GM21360 (cell line): ENCODE results near the gene SUCLG2.
A peak's percentile ranks its signal among the peaks of the same experiment; 100 is the strongest.

ENCODE experiments used
- ATAC-seq: cut with Tn5 transposase; IDR thresholded peaks from one replicate; pipeline ENCODE4 v1.9.1; 2021; ENCODE audit warnings: mild to moderate bottlenecking, moderate library complexity; ENCODE audit not compliant: unreplicated experiment

SUCLG2 gene

GRCh38 chr3:67521053-67521646 lies 133.3 kb downstream of the SUCLG2 start:
- peak; percentile 70 for ATAC-seq

DNA sequence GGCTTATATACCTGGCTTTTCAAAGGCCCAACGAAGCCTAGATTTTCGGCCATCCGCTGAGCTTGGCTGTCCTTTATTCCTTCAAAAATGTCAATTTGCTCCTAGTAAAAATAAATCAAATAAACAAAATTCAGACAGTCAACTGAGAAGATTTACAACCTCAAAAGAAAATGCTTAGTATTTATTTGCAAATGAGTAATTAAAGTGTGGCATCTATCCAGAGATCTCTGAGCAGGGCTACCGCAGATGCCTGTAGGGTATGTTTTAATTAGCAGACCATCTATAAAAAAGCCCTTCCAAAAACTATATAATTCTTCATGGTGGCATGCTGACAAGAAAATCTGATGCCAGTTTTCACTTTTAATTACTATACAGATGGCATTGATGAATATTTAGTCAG lies 136.2 kb downstream of the SUCLG2 start:
- no peak for ATAC-seq

GRCh38 chr3:67517781-67518180 lies 136.6 kb downstream of the SUCLG2 start:
- ATAC-seq, result no peak

- no peak for ATAC-seq
Observed at GRCh38 chr3:67516496-67516895, 137.9 kb downstream of the SUCLG2 start.

DNA sequence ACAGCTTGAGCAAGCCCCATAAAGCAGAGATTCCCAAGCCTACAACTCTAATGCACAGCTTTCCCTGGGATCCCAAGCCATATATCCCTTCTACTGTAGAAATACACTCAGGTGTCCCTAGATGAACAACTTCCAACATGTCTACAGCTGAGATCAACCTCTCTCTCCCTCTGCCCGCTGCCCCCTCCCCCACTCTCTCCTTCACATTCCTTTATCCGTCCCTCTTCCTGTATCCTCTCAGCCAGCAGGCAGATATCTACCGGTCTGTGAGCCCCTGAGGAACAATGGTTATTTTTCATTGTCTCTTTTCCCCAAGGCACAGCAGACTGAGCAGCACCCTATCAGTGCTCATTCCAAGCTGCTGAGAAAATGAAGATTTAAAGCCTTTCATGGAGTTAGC lies 138.6 kb downstream of the SUCLG2 start:
- ATAC-seq, result no peak

DNA sequence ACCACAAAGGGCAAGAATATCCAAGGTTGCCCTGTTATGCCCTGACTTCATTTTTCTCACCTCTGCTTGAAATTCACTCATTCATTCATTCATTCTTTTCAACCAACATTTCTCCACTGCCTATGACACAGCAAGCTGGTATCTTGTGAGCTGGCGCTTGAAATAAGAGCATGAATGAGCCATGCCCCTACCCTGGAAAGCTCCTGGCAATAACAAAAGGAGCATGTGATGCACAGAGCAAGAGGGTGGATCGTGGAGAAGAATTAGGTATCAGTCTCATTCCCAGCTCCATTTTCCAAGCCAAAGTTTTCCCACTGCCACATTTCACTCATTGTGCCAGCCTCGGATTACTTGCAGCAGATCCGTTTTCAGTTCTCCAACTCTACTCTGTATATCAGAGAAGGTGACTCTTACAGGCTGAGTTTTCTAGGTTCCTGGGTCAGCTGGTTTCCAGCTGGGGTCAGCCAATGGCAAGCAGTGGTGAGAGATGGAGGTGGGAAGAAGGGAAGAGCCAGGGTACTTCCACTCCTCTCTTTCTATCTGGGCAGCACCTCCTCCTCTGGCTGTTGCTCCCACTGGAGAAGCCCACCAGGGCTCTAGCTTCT lies 144.8 kb downstream of the SUCLG2 start:
- no peak for ATAC-seq

- no peak for ATAC-seq
Observed at GRCh38 chr3:67507584-67507983, 146.8 kb downstream of the SUCLG2 start.

DNA sequence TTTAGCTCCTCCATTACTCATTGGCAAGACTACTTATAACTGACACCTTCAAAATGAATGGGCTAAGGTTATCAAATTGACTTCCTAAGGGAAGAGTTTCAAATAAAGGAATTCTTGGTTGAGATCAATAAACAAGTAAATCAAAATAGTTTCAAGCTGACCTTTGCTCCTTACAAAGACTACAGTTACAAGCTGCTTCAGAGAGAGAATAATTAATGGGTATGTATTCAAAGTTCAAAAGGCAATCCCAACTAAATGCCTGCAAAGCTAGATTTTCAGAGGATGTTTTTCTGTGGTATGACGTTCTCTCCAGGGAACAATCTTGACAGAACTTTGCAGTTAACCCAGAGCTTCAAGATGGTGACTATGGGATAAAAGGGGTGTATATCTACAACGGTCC lies 153.7 kb downstream of the SUCLG2 start:
- no peak for ATAC-seq

DNA sequence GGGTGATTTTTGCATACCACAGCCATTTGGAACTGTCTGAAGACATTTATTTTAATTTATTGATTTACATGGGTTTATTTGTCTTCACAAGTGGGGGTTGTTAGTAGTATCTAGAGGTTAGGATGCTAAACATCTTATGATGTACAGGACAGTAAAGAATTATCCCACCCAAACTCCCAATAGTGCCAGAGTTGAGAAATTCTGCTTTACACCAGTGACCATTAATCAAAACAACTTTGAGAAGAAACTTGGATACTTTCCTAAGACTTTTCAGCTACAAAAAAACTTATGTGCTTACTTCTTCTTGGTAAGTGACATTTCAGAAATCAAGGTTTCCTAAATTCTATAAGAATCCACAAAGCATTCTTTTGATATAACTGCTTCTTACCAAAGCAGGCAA lies 156.7 kb downstream of the SUCLG2 start:
- no peak for ATAC-seq

DNA sequence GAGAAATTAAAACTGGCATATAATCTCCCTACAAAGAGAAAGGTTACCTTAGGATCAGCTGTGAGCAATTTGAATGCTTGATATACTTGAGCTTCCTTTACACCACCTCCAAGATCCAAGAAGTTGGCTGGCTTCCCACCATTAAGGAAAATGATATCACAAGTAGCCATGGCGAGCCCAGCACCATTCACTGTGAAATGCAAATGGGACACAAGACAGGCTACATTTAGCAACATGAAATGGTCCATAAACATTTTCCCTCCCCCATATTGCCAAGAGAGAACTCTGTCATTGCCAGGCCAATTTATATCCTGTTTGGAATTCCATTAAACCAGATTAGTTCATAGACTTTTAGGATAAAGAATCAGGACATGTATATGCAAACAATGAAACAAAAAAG lies 158.7 kb downstream of the SUCLG2 start:
- ATAC-seq, result no peak

- ATAC-seq, result no peak
Observed at GRCh38 chr3:67493808-67494207, 160.6 kb downstream of the SUCLG2 start.

GRCh38 chr3:67490658-67491057 lies 163.8 kb downstream of the SUCLG2 start:
- ATAC-seq, result no peak

- no peak for ATAC-seq
Observed at GRCh38 chr3:67489816-67490215, 164.6 kb downstream of the SUCLG2 start.

DNA sequence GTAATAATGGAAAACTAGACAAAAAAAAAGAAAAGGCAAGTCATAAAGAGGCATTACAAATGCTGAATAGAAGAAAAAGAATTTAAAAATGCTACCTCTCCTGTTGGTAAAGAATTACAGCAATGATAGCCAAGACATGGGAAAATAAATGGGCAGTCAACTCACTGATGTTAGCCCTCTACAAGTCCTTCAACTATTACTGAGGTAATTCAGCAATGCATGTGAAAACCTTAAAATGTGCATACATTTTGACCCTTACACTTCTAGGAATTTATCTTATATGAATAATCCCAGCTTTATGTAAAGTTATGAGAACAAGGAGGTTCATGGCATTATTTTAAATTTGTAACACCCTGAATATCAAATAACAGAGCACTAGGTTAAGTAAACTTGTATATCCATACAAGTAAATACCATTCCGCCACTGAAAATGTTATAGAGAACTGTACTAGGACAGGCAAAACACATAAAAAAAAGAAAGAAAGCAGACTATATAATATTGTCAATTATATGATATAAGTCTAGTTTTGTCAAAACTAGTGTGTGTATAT lies 166.8 kb downstream of the SUCLG2 start:
- ATAC-seq, result no peak

DNA sequence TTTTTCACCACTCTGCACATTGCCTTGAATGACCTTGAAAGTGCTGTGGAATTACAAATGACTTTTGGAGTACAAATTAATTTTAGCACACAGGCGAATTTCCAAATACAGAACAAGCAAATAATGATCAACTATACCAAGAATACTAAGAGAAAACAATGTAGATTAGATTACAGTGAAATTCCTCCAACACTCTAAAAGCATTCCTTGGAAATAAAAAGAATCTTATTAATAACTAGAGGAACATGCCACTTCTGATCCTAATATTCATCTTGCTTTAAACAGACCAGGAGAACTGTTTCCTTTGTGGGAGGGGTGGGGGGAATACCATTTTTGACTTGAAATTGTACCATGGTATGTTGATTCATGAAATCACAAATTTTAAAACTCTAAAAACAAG lies 167.5 kb downstream of the SUCLG2 start:
- no peak for ATAC-seq

- ATAC-seq, result no peak
Observed at GRCh38 chr3:67484085-67484484, 170.3 kb downstream of the SUCLG2 start.

GRCh38 chr3:67481126-67481525 lies 173.3 kb downstream of the SUCLG2 start:
- no peak for ATAC-seq

- ATAC-seq, result no peak
Observed at GRCh38 chr3:67478423-67478822, 176.0 kb downstream of the SUCLG2 start.

GRCh38 chr3:67474311-67474710 lies 180.1 kb downstream of the SUCLG2 start:
- no peak for ATAC-seq

DNA sequence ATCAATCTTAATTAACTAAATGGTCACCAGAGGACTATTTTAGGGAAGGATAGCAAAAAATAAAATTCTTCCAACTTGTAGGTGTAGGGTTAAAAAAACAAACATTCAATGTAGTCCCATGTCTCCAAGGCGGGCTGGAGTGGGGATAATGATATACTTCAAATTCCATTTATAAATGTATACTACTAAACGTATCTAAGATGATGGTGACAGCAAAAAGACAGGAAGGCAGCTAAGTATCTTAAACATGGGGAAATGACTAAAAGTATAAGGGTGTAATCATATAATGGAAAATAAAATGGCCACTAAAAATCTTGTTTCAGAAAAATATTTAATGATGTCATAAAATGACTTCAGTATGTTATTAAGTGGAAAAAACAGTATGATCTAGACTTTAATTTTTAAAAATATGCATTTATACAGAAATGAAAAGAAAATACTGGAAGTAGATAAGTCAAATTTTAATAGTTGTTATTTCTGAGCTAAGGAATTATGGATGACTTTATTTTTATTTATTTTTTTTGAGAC lies 181.7 kb downstream of the SUCLG2 start:
- no peak for ATAC-seq

- no peak for ATAC-seq
Observed at GRCh38 chr3:67470207-67470606, 184.2 kb downstream of the SUCLG2 start.

DNA sequence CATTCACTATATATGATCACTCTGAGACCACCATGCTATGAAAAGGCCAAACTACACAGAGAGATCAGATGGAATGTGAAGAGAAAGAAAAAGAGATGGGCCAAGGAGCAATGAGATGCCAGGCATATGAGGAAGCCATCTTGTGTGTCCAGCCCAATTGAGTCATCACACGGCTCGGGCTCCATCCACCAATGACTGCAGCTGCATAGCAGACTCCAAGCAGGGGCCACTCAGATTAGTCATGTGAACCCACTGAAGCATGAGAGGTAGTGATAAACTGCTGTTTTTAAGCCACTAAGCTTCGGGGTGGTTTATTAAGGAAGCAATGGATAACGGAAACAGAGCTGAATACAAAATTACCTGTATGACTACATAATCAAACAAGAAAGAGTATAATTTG lies 185.9 kb downstream of the SUCLG2 start:
- no peak for ATAC-seq

DNA sequence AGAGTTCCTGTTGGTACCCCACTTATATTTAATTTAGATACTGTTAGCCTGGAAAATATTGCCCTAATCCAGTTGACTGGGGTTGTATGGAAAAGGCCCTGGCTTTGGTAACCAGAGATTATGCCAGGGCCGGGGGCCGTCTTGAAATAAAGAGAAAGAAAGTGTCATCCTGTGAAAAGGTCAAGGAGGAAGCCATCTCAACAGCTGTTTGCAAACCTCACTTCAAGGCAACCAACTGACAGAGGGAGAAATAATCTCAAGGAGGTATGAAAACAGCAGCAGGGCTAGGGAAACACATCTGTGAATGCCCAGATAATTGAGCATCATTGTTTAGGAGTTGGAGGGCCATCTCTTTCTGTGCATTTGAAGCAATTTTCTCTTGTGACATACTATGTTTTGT lies 190.8 kb downstream of the SUCLG2 start:
- no peak for ATAC-seq
